Transverse colon (tissue), 4 donors: Measurements from ENCODE around the gene KRT8. TPM values are rescaled to one million over a fixed set of nuclear protein-coding genes. Genes with fewer than 3 reads are reported as not detected.

Source experiments
- DNase-seq: peaks from one replicate; pipeline ENCODE4 v3.0.0-alpha.2; 2019
- H3K27ac ChIP-seq, 4 donors: fragments of 200-600 bp; sonication (generic); 2 replicates each; pipeline ENCODE4 v1.5.1; 2016 to 2018; ENCODE audit warnings: inconsistent platforms in 4 of 4
- H3K27me3 ChIP-seq: fragments of 200-600 bp; sonication (generic); 2 replicates; pipeline ENCODE4 v1.5.1; 2017; ENCODE audit warnings: inconsistent platforms
- H3K36me3 ChIP-seq, 4 donors: fragments of 200-600 bp; sonication (generic); 2 replicates each; pipeline ENCODE4 v1.5.1; 2017 to 2019; ENCODE audit warnings: inconsistent platforms in 4 of 4
- H3K4me1 ChIP-seq, 4 donors: fragments of 200-600 bp; sonication (generic); 2 replicates each; pipeline ENCODE4 v1.5.1; 2017 to 2020; ENCODE audit warnings: inconsistent platforms in 4 of 4
- H3K4me3 ChIP-seq, 4 donors: fragments of 200-600 bp; sonication (generic); 1 replicate in 1 of 4; 2 replicates in 3 of 4; pipeline versions ENCODE4 v1.5.1 to v1.6.1; 2017 to 2019; ENCODE audit warnings: inconsistent platforms in 4 of 4
- H3K9me3 ChIP-seq, 2 donors: fragments of 200-600 bp; sonication (generic); 2 replicates each; pipeline ENCODE4 v1.5.1; 2017 to 2019; ENCODE audit warnings: inconsistent platforms in 2 of 2
- EP300 ChIP-seq: sonication (generic); formaldehyde crosslinking; IDR thresholded peaks from one replicate; pipeline ENCODE4 v1.6.1; 2017; ENCODE audit warnings: antibody characterized with exemption, low read depth
- POLR2A ChIP-seq: fragments of 450-650 bp; IDR thresholded peaks from one replicate; pipeline ENCODE4 v1.6.1; 2016; ENCODE audit warnings: antibody characterized with exemption, mild to moderate bottlenecking, moderate library complexity
- POLR2AphosphoS5 ChIP-seq, 3 donors: sonication (generic); formaldehyde crosslinking; IDR thresholded peaks; one replicate each; pipeline ENCODE4 v1.6.1; 2016; ENCODE audit warnings: antibody characterized with exemption in 3 of 3
- WGBS, 2 donors: methylation state at CpG; one replicate each; pipeline ENCODE4 v1.1.5; 2018; ENCODE audit warnings: low coverage in 1 of 2; 5-methylcytosine and 5-hydroxymethylcytosine counted together
- in situ Hi-C, 4 donors: fragments of 200-750 bp; cut with MboI; loops; one replicate each; pipeline versions ENCODE4 v1.15.0 to v1.15.1; 2017; ENCODE audit warnings: low sequenced_read_pairs in 3 of 4, low pct_ligation_motif_present in 1 of 4, low pct_unique_long_range_greater_than_20kb in 1 of 4
- intact Hi-C: fragments of 100-400 bp; cut with DNase I; formaldehyde crosslinking; loops from one replicate; pipeline ENCODE4 v1.15.1; 2023; ENCODE audit warnings: low total_unique reads
- total RNA-seq, 4 donors: library from RNA; depleted of rRNA; stranded (reverse); fragments of >200 nt; gene quantifications; one replicate each; pipeline ENCODE4 v1.1.0, GENCODE V29; 2016
- TF ChIP-seq, protein P1 (sequence below), 5 experiments: fragments of 200-600 bp in 3 of 5; fragments of 450-650 bp in 2 of 5; sonication (generic) in 3 of 5; IDR thresholded peaks; 1 replicate in 2 of 5; 2 replicates in 3 of 5; pipeline ENCODE4 v1.5.1; 2016 to 2017; ENCODE audit warnings: antibody characterized with exemption in 5 of 5, inconsistent platforms in 3 of 5, mild to moderate bottlenecking in 2 of 5, moderate library complexity in 1 of 5

Gene KRT8
- total RNA-seq, 4 donors from 2014 or later = 1,016 to 3,505 (median 2,245) TPM

DNA sequence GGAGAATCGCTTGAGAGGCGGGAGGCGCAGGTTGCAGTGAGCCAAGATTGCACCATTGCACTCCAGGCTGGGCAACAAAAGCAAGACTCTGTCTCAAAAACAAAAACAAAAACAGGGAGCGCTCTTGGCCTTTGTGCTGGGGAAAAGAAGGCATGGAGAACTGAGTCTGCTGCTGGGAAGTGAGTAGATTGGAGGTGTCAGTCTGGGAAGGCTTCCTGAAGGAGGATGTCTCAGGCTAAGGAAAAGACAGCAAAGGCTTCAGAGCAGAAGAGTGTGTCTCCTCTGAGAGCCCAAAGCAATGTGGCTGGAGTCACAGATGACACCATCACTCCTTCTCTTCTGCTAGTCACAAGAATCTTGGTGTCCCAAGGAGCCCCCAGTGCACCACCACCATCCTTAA is 23.1 kb upstream of the KRT8 start:
- intact Hi-C loops = no loop called here
- H3K27ac ChIP-seq = peak overlapping the region; percentile 73 to 93 (median 88)
- in situ Hi-C loops = no loop called here
- H3K27me3 ChIP-seq = no peaks in the 10 kb centered on the region
- H3K9me3 ChIP-seq = no peaks in the 10 kb centered on the region
- no peaks in the 10 kb centered on the region for H3K36me3 ChIP-seq
- H3K4me1 ChIP-seq = peaks cover 13 to 52% (median 38%) of the 10 kb centered on the region in 4 donors
- H3K4me3 ChIP-seq = no peak overlapping the region
- 83% methylated on average over 4 of the region's 4 CpGs; no CpG with 5 or more reads in 1 of the 2 donors for WGBS, 2 donors
- TF ChIP-seq, protein P1, sequence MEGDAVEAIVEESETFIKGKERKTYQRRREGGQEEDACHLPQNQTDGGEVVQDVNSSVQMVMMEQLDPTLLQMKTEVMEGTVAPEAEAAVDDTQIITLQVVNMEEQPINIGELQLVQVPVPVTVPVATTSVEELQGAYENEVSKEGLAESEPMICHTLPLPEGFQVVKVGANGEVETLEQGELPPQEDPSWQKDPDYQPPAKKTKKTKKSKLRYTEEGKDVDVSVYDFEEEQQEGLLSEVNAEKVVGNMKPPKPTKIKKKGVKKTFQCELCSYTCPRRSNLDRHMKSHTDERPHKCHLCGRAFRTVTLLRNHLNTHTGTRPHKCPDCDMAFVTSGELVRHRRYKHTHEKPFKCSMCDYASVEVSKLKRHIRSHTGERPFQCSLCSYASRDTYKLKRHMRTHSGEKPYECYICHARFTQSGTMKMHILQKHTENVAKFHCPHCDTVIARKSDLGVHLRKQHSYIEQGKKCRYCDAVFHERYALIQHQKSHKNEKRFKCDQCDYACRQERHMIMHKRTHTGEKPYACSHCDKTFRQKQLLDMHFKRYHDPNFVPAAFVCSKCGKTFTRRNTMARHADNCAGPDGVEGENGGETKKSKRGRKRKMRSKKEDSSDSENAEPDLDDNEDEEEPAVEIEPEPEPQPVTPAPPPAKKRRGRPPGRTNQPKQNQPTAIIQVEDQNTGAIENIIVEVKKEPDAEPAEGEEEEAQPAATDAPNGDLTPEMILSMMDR (IDR thresholded peaks at IDR 0.05) = no peak
- TF ChIP-seq POLR2AphosphoS5 (IDR thresholded peaks at IDR 0.05) (no peak), EP300 (no peak), POLR2A (no peak)
- no peak for DNase-seq

DNA sequence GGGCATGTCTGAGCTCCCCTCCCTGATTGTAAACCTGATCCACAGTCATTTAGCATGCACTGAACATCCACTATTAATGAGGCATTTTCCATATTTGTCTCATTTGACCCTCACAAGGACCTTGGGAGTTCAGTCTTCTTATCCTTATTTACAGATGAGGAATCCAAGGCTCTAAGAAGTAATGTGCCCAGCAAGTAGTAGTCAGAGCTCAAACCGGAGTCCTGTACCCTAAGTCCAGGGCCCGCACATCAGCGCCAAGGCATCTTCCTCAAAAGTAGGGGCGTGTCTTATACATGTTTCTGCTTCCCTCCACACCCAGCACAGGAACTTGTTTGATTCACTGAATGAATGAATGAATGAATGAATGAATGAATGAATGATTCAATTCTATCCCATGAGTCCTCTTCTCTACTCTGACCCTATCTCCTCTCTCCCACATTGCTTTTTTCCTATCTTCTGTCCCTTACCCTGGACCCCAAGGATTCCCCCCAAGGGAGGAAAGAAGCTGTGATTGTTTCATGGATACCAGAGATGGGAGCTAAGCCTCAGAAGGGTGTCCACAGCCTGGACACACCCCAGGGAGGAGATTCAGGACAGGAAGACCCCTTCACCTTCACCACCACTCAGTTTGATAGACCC is 21.8 kb upstream of the KRT8 start:
- WGBS, 2 donors = 40 to 63% methylated on average over 1 to 4 of the region's 4 CpGs
- Histone ChIP-seq H3K4me1 (peaks cover 17 to 63% (median 46%) of the 10 kb centered on the region in 4 donors), H3K4me3 (peak overlapping the region in 1 of 4 donors; percentile 14), H3K27ac (peak overlapping the region; percentile 87 to 93 (median 90)), H3K9me3 (no peaks in the 10 kb centered on the region), H3K36me3 (no peaks in the 10 kb centered on the region), H3K27me3 (no peaks in the 10 kb centered on the region)
- peak; percentile 46 for DNase-seq
- in situ Hi-C loops = no loop called here
- intact Hi-C loops = no loop called here
- TF ChIP-seq, protein P1 (IDR thresholded peaks at IDR 0.05) = no peak
- TF ChIP-seq POLR2A (no peak), POLR2AphosphoS5 (IDR thresholded peaks at IDR 0.05) (no peak), EP300 (no peak)

DNA sequence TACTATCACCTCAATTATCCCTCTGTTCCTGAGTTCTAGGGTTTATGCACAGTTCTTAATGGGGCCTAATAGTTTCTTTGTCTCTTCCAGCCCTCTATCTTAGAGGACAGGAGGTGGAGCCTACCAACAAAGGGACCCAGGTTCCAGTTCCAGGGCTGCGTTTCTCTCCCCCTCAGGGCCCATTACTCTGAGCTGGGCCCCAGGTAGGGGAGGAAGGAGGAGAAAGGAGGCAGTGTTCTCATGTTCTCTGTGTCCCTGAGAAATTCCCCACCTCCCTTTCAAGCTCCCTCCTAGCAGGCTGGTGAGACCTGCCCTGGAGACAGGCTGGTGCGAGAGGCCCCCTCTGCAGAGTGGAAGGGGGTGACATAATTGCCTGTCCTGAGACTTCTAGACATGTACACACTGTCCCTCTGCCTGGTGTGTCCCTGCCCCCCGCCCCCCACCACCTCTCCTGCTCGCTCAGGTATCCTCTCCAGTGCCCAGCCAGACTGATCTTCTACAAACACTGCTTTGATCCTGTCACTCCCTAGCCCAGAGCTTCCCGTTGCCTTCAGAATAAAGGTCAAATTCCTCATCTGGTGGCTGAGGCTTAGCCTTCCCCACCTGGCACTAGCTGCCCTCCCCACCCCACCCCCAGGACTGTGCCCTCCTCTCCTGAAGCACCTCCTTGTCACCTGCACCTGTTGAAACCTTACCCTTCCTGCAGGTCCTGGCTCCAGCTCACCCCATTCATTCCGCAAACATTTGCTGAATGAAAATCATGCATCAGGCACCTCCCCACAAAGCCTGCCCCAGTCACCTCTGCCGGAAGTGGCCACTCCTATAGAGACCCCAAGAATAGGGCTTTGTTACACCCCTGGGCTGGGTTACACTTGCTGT is 21.1 kb upstream of the KRT8 start:
- TF ChIP-seq POLR2A = peak; percentile 64
- TF ChIP-seq, protein P1 (IDR thresholded peaks at IDR 0.05) = no peak
- no peak for TF ChIP-seq EP300
- TF ChIP-seq POLR2AphosphoS5 (IDR thresholded peaks at IDR 0.05) = peak; percentile 58 to 79 (median 76)
- peak; percentile 73 for DNase-seq
- H3K27me3 ChIP-seq = no peaks in the 10 kb centered on the region
- no peaks in the 10 kb centered on the region for H3K9me3 ChIP-seq
- WGBS, 2 donors = 59% methylated on average over 7 of the region's 7 CpGs; no CpG with 5 or more reads in 1 of the 2 donors
- H3K4me3 ChIP-seq = peak overlapping the region in 1 of 4 donors; percentile 3
- H3K27ac ChIP-seq = peak overlapping the region; percentile 87 to 93 (median 90)
- H3K4me1 ChIP-seq = peaks cover 17 to 70% (median 50%) of the 10 kb centered on the region in 4 donors
- in situ Hi-C loops = no loop called here
- intact Hi-C loops = no loop called here
- H3K36me3 ChIP-seq = no peaks in the 10 kb centered on the region
